A673 (cell line): ENCODE results near the gene PIK3CD. TPM values are rescaled to one million over a fixed set of nuclear protein-coding genes. Genes with fewer than 3 reads are reported as not detected.

Experiments used
- BruUV-seq: library from RNA; stranded (reverse); fragments of 400-500 nt; replicated peaks from 2 replicates; lab custom pipeline; 2021; lab: Mats Ljungman, UMichigan
- CTCF ChIA-PET: fragments of 300-600 bp; sonication (Branson Sonifier 250); formaldehyde crosslinking; loops from one replicate; lab custom pipeline; 2022; ENCODE audit warnings: antibody characterized with exemption; lab: Charles Lee
- POLR2A ChIA-PET: fragments of 300-600 bp; sonication (Branson Sonifier 250); formaldehyde crosslinking; loops from one replicate; lab custom pipeline; 2022; ENCODE audit warnings: antibody characterized with exemption; ENCODE audit not compliant: low non-redundant PET; lab: Charles Lee
- DNase-seq: peaks from one replicate; pipeline ENCODE4 v3.0.0-alpha.2; 2015; ENCODE audit warnings: low spot score
- H3K27ac ChIP-seq: fragments of 200-600 bp; sonication (generic); 2 replicates; pipeline ENCODE4 v1.5.1; 2016; ENCODE audit warnings: mixed run types, low read depth, mild to moderate bottlenecking, mixed read lengths, antibody characterized with exemption, low read length; ENCODE audit not compliant: poor library complexity, severe bottlenecking
- H3K27me3 ChIP-seq: fragments of 200-600 bp; sonication (generic); replicated peaks from 2 replicates; pipeline ENCODE4 v1.6.1; 2017; ENCODE audit warnings: mixed run types, low read depth, mild to moderate bottlenecking, mixed read lengths, antibody characterized with exemption, low read length; ENCODE audit not compliant: insufficient read depth, poor library complexity
- H3K36me3 ChIP-seq: fragments of 200-600 bp; sonication (generic); 2 replicates; pipeline ENCODE4 v1.6.1; 2016; ENCODE audit warnings: mixed run types, mild to moderate bottlenecking, mixed read lengths, antibody characterized with exemption, low read length; ENCODE audit not compliant: insufficient read depth, poor library complexity, severe bottlenecking
- H3K4me1 ChIP-seq: fragments of 200-600 bp; sonication (generic); 2 replicates; pipeline ENCODE4 v1.6.1; 2017; ENCODE audit warnings: mixed run types, mild to moderate bottlenecking, mixed read lengths, antibody characterized with exemption, low read length; ENCODE audit not compliant: insufficient read depth, poor library complexity, severe bottlenecking
- H3K4me3 ChIP-seq: fragments of 200-600 bp; sonication (generic); 2 replicates; pipeline ENCODE4 v1.5.1; 2016; ENCODE audit warnings: low read depth, mixed run types, mild to moderate bottlenecking, mixed read lengths, low read length; ENCODE audit not compliant: poor library complexity, severe bottlenecking
- H3K9me3 ChIP-seq: fragments of 200-600 bp; sonication (generic); 2 replicates; pipeline ENCODE4 v1.6.1; 2016; ENCODE audit warnings: mixed run types, low read depth, mild to moderate bottlenecking, mixed read lengths, antibody characterized with exemption, low read length; ENCODE audit not compliant: poor library complexity, severe bottlenecking
- EZH2 ChIP-seq: fragments of 200-600 bp; sonication (generic); IDR thresholded peaks from 2 replicates; pipeline ENCODE4 v1.6.1; 2017; ENCODE audit warnings: borderline replicate concordance, low read depth, mild to moderate bottlenecking, mixed read lengths, antibody characterized with exemption, low read length; ENCODE audit not compliant: poor library complexity, severe bottlenecking
- intact Hi-C: fragments of 100-400 bp; cut with micrococcal nuclease; formaldehyde crosslinking; loops from one replicate; pipeline ENCODE4 v1.10.0; 2022; ENCODE audit not compliant: unreplicated experiment
- total RNA-seq: library from RNA; stranded (reverse); gene quantifications from 2 replicates; pipeline ENCODE4 v1.2.3, GENCODE V29; 2021
- TF ChIP-seq, protein P1 (sequence below): fragments of 300-800, 200-600 bp; sonication (generic); conservative IDR thresholded peaks from 2 replicates; pipeline ENCODE4 v1.5.1; 2017; ENCODE audit warnings: low read depth, mild to moderate bottlenecking, antibody characterized with exemption, low read length, moderate library complexity, mixed read lengths

Gene PIK3CD
- total RNA-seq, 1 experiment from 2014 or later, result 2.1 TPM

GRCh38 chr1:9607352-9607751 lies 44.2 kb upstream of the PIK3CD start:
- ChIA-PET CTCF (no interaction called here), POLR2A (no interaction called here)
- Histone ChIP-seq H3K36me3 (peaks cover 57% of the 10 kb centered on the region), H3K4me3 (no peak overlapping the region), H3K27ac (no peak overlapping the region), H3K9me3 (no peaks in the 10 kb centered on the region), H3K4me1 (no peaks in the 10 kb centered on the region), H3K27me3 (no peaks in the 10 kb centered on the region)
- no peak for DNase-seq
- TF ChIP-seq, protein P1, sequence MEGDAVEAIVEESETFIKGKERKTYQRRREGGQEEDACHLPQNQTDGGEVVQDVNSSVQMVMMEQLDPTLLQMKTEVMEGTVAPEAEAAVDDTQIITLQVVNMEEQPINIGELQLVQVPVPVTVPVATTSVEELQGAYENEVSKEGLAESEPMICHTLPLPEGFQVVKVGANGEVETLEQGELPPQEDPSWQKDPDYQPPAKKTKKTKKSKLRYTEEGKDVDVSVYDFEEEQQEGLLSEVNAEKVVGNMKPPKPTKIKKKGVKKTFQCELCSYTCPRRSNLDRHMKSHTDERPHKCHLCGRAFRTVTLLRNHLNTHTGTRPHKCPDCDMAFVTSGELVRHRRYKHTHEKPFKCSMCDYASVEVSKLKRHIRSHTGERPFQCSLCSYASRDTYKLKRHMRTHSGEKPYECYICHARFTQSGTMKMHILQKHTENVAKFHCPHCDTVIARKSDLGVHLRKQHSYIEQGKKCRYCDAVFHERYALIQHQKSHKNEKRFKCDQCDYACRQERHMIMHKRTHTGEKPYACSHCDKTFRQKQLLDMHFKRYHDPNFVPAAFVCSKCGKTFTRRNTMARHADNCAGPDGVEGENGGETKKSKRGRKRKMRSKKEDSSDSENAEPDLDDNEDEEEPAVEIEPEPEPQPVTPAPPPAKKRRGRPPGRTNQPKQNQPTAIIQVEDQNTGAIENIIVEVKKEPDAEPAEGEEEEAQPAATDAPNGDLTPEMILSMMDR, result no peak
- TF ChIP-seq EZH2, result no peak
- no TSS peak for BruUV-seq
- intact Hi-C loops, result no loop called here

GRCh38 chr1:9609998-9610397 lies 41.5 kb upstream of the PIK3CD start:
- CTCF ChIA-PET, result interaction anchor here (0.5 kb wide), 1 partner anchor 139 kb away, joined by 3 read pairs; no protein-coding TSS in a partner anchor

DNA sequence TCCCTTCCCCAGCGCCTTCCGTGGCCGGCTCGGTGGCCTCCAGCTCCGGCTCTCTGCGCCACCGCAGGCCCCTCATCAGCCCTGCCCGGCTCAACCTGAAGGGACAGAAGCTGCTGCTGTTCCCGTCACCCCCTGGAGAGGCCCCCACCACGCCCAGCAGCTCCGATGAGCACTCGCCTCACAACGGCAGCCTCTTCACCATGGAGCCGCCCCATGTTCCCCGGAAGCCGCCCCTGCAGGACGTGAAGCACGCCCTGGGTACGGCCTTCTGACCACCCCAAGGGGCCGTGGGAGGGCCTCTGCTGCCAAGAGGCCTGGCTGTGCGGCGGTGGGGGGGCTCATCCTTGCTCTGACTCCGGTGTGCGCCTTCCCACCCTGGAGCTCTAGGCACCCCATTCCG lies 41.0 kb upstream of the PIK3CD start:
- intact Hi-C loops, result no loop called here
- no peak for DNase-seq
- TF ChIP-seq, protein P1, result no peak
- no peak for TF ChIP-seq EZH2
- no peaks in the 10 kb centered on the region for H3K27me3 ChIP-seq
- H3K4me1 ChIP-seq, result no peaks in the 10 kb centered on the region
- no peak overlapping the region for H3K4me3 ChIP-seq
- CTCF ChIA-PET, result interaction anchor here (0.5 kb wide), 1 partner anchor 140 kb away, joined by 3 read pairs; no protein-coding TSS in a partner anchor
- POLR2A ChIA-PET, result no interaction called here
- H3K36me3 ChIP-seq, result peaks cover 51% of the 10 kb centered on the region
- no TSS peak for BruUV-seq
- no peaks in the 10 kb centered on the region for H3K9me3 ChIP-seq
- H3K27ac ChIP-seq, result no peak overlapping the region

More at GRCh38 chr1:9609998-9610397, 41.5 kb upstream of the PIK3CD start:
- no TSS peak for BruUV-seq
- intact Hi-C loops, result no loop called here
- DNase-seq, result no peak
- peaks cover 51% of the 10 kb centered on the region for H3K36me3 ChIP-seq
- POLR2A ChIA-PET, result no interaction called here
- H3K9me3 ChIP-seq, result no peaks in the 10 kb centered on the region
- H3K4me1 ChIP-seq, result no peaks in the 10 kb centered on the region
- H3K27ac ChIP-seq, result no peak overlapping the region
- H3K27me3 ChIP-seq, result no peaks in the 10 kb centered on the region
- TF ChIP-seq, protein P1, result no peak
- H3K4me3 ChIP-seq, result no peak overlapping the region
